K562 (cell line): ENCODE results near the gene ZNHIT1. TPM values are rescaled to one million over a fixed set of nuclear protein-coding genes. Genes with fewer than 3 reads are reported as not detected.

Experiments
- CEBPG ChIP-seq, 3 experiments: fragments of 200-800 bp in 1 of 3; sonication (Bioruptor generic) in 1 of 3; sonication (generic) in 1 of 3; formaldehyde crosslinking in 1 of 3; IDR thresholded peaks in 2 of 3; conservative IDR thresholded peaks in 1 of 3; 2 replicates each; pipeline versions ENCODE4 v1.6.1 to v1.8.0; 2016 to 2022; ENCODE audit warnings: missing compliant biosample characterization in 2 of 3, missing genetic modification characterization in 2 of 3, mild to moderate bottlenecking in 1 of 3, missing genetic modification reagents in 1 of 3
- DPF2 ChIP-seq: fragments of 450-650 bp; IDR thresholded peaks from 2 replicates; pipeline ENCODE4 v1.6.1; 2016
- FOXK1 ChIP-seq: sonication (generic); formaldehyde crosslinking; IDR thresholded peaks from 2 replicates; pipeline ENCODE4 v1.8.0; 2022; ENCODE audit warnings: missing genetic modification reagents, mild to moderate bottlenecking, borderline replicate concordance
- FOXM1 ChIP-seq, 2 experiments: fragments of 450-650 bp in 1 of 2; sonication (generic) in 1 of 2; formaldehyde crosslinking in 1 of 2; IDR thresholded peaks; 2 replicates each; pipeline versions ENCODE4 v1.6.1 to v1.9.0; 2017 to 2022; ENCODE audit warnings: low read depth in 2 of 2, mild to moderate bottlenecking in 2 of 2, missing genetic modification reagents in 1 of 2, moderate library complexity in 1 of 2
- JUND ChIP-seq, 2 experiments: IDR thresholded peaks; 2 replicates in 1 of 2; 3 replicates in 1 of 2; pipeline ENCODE4 v1.6.1; 2011; ENCODE audit warnings: borderline replicate concordance in 2 of 2, low read depth in 2 of 2, low read length in 2 of 2, improper control_type of control experiment in 1 of 2, missing biosample characterization in 1 of 2, missing genetic modification characterization in 1 of 2, missing genetic modification reagents in 1 of 2
- MEIS2 ChIP-seq: fragments of 450-650 bp; IDR thresholded peaks from 2 replicates; pipeline ENCODE4 v1.6.1; 2014; ENCODE audit warnings: mild to moderate bottlenecking; ENCODE audit not compliant: partially characterized antibody
- MYNN ChIP-seq, 2 experiments: sonication (generic); formaldehyde crosslinking in 1 of 2; IDR thresholded peaks; 2 replicates each; pipeline versions ENCODE4 v1.5.0 to v1.6.1; 2016 to 2020; ENCODE audit warnings: antibody characterized with exemption in 1 of 2, missing genetic modification reagents in 1 of 2
- NR2C2 ChIP-seq, 2 experiments: fragments of 200-800 bp in 1 of 2; sonication (Bioruptor generic) in 1 of 2; sonication (generic) in 1 of 2; formaldehyde crosslinking in 1 of 2; IDR thresholded peaks; 2 replicates each; pipeline versions ENCODE4 v1.6.1 to v1.8.0; 2016 to 2022; ENCODE audit warnings: mild to moderate bottlenecking in 1 of 2, missing compliant biosample characterization in 1 of 2, missing genetic modification characterization in 1 of 2, missing genetic modification reagents in 1 of 2
- RBM17 ChIP-seq: fragments of 200-400 bp; formaldehyde crosslinking; IDR thresholded peaks from 2 replicates; pipeline ENCODE4 v1.6.1; 2017; ENCODE audit warnings: low read depth, mild to moderate bottlenecking, low read length, borderline replicate concordance
- SRSF3 ChIP-seq: fragments of 200-400 bp; formaldehyde crosslinking; IDR thresholded peaks from 2 replicates; pipeline ENCODE4 v1.6.1; 2016; ENCODE audit warnings: mild to moderate bottlenecking, low read length, moderate library complexity; ENCODE audit not compliant: insufficient read depth
- TAF7 ChIP-seq: fragments of 450-650 bp; IDR thresholded peaks from 2 replicates; pipeline ENCODE4 v1.6.1; 2016; ENCODE audit warnings: missing genetic modification characterization, missing compliant biosample characterization
- TBP ChIP-seq: optimal IDR thresholded peaks from 2 replicates; pipeline ENCODE3; 2011; ENCODE audit warnings: low read depth, low read length, improper control_type of control experiment
- TFAM ChIP-seq: fragments of 250-450 bp; sonication (Bioruptor Pico); conservative IDR thresholded peaks from 2 replicates; pipeline ENCODE4 v1.5.0; 2021; ENCODE audit warnings: mild to moderate bottlenecking, moderate library complexity
- ZBTB8A ChIP-seq: fragments of 450-650 bp; IDR thresholded peaks from 2 replicates; pipeline ENCODE4 v1.6.1; 2018; ENCODE audit warnings: mild to moderate bottlenecking, moderate library complexity; ENCODE audit not compliant: partially characterized antibody
- ZNF347 ChIP-seq: fragments of 450-650 bp; formaldehyde crosslinking; IDR thresholded peaks from 2 replicates; pipeline ENCODE4 v1.4.0; 2020; ENCODE audit warnings: low read depth, mild to moderate bottlenecking, moderate library complexity
- ZSCAN29 ChIP-seq: fragments of 450-650 bp; IDR thresholded peaks from 2 replicates; pipeline ENCODE4 v1.6.1; 2017
- ZZZ3 ChIP-seq: fragments of 450-650 bp; IDR thresholded peaks from 2 replicates; pipeline ENCODE4 v1.6.1; 2016; ENCODE audit warnings: antibody characterized with exemption, mild to moderate bottlenecking, moderate library complexity
- polyA plus RNA-seq, 8 experiments: library from polyadenylated mRNA; depleted of rRNA in 4 of 8; stranded (reverse) in 5 of 8; unstranded in 3 of 8; fragments of >200 nt; fragmentation: Nextera tagmentation in 2 of 8; fragmentation: Illumina TruSeq in 1 of 8; extraction: Ambion mirVana in 2 of 8; extraction: Trizol in 1 of 8; gene quantifications; 2 replicates each; pipeline versions ENCODE4 v1.2.1 to v1.2.3, GENCODE V29; 2011 to 2014; ENCODE audit warnings: inconsistent platforms in 1 of 8, missing spikeins in 1 of 8
- total RNA-seq, 7 experiments: library from RNA; depleted of rRNA in 6 of 7; stranded (reverse); fragments of >200 nt in 6 of 7; fragmentation: Illumina TruSeq in 2 of 7; extraction: Trizol in 2 of 7; gene quantifications; 2 replicates each; pipeline versions ENCODE4 v1.2.1 to v1.2.3, GENCODE V29; 2011 to 2021; ENCODE audit warnings: low replicate concordance in 1 of 7
- TF ChIP-seq, protein P1 (sequence below): fragments of 250-450 bp; sonication (Bioruptor Pico); IDR thresholded peaks from 2 replicates; pipeline ENCODE4 v1.8.0; 2022; ENCODE audit warnings: inconsistent platforms
- TF ChIP-seq, protein P2 (sequence below): fragments of 450-650 bp; IDR thresholded peaks from 2 replicates; pipeline ENCODE4 v1.7.0; 2016; ENCODE audit warnings: borderline replicate concordance
- TF ChIP-seq, protein P3 (sequence below), 3 experiments: IDR thresholded peaks in 2 of 3; conservative IDR thresholded peaks in 1 of 3; 2 replicates each; pipeline ENCODE4 v1.5.1; 2011 to 2012; ENCODE audit warnings: low read length in 3 of 3, mild to moderate bottlenecking in 3 of 3, control low read depth in 2 of 3, improper control_type of control experiment in 1 of 3, inconsistent platforms in 1 of 3, low read depth in 1 of 3, mixed read lengths in 1 of 3, moderate library complexity in 1 of 3; ENCODE audit not compliant: insufficient read depth in 2 of 3

Gene ZNHIT1
- total and polyA plus RNA-seq, 9 of the 15 experiments (the other 6 are each of a cell fraction or from before 2014, with no cell fraction given): 6.4 to 162 (median 70.1) TPM

DNA sequence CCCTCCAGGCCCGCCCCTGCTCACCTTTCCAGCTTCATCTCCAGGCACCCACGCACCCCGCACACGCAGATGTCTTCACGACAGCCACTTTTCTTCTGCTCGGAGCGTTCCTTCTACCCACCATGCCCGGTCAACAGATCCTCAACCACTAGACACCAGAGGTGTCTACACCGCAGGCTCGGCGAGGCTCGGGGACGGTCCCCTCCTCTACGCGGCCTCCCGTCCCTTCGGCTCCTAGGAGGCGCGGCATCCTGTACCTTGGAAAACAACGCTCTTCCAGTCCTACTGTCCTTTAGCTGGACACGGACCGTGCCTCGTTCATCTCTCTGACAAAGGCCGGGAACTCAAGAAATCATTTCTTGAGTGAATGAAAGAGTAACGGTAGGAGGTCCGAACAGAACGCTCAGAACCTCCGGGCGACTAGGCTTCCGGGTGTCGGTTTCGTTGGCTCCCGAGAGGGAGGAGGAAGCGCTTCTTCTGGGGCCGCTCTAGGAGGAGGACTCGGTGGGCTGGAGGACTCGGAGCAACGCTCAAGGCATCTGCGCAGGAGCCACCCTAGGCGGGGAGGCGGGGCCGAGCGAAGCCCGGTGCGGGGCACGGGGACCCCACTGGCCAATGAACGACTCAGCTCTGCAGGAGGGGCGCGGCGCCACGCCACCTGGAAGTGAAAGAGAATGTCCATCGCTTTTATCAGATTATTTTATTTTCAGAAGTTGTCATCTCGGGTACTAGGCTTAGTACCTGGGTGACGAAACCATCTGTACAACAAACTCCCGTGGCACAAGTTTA, 34.1 kb downstream of the ZNHIT1 start (continued):
- TF ChIP-seq JUND (IDR thresholded peaks at IDR 0.05; ENCODE audit: borderline replicate concordance, low read depth, low read length): peak; percentile 43; the same call in 1 of the 2 replicates
- no peak; the same call in 2 of the 3 replicates for TF ChIP-seq JUND (tag; IDR thresholded peaks at IDR 0.05; ENCODE audit: borderline replicate concordance, low read depth, low read length)
- TF ChIP-seq NR2C2 (CRISPR knock-in tag; IDR thresholded peaks at IDR 0.05): 0 out of 2 replicates have a peak, but pooled peaks have one; percentile 37
- peak; percentile 95 for TF ChIP-seq NR2C2 (tag; IDR thresholded peaks at IDR 0.05)
- no peak for TF ChIP-seq RBM17
- TF ChIP-seq CEBPG (CRISPR knock-in tag; IDR thresholded peaks at IDR 0.05): no peak
- peak; percentile 83 to 85 for TF ChIP-seq CEBPG (tag; conservative IDR thresholded peaks at IDR 0.05 in 1 of 2, IDR thresholded peaks at IDR 0.05 in 1 of 2)
- TF ChIP-seq FOXK1 (CRISPR knock-in tag): no peak
- TF ChIP-seq MEIS2: peak; percentile 90
- no peak for TF ChIP-seq MYNN (IDR thresholded peaks at IDR 0.05)
- TF ChIP-seq MYNN (CRISPR knock-in tag; IDR thresholded peaks at IDR 0.05): no peak
- TF ChIP-seq, protein P1, sequence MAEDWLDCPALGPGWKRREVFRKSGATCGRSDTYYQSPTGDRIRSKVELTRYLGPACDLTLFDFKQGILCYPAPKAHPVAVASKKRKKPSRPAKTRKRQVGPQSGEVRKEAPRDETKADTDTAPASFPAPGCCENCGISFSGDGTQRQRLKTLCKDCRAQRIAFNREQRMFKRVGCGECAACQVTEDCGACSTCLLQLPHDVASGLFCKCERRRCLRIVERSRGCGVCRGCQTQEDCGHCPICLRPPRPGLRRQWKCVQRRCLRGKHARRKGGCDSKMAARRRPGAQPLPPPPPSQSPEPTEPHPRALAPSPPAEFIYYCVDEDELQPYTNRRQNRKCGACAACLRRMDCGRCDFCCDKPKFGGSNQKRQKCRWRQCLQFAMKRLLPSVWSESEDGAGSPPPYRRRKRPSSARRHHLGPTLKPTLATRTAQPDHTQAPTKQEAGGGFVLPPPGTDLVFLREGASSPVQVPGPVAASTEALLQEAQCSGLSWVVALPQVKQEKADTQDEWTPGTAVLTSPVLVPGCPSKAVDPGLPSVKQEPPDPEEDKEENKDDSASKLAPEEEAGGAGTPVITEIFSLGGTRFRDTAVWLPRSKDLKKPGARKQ (CRISPR knock-in tag): no peak
- TF ChIP-seq, protein P2, sequence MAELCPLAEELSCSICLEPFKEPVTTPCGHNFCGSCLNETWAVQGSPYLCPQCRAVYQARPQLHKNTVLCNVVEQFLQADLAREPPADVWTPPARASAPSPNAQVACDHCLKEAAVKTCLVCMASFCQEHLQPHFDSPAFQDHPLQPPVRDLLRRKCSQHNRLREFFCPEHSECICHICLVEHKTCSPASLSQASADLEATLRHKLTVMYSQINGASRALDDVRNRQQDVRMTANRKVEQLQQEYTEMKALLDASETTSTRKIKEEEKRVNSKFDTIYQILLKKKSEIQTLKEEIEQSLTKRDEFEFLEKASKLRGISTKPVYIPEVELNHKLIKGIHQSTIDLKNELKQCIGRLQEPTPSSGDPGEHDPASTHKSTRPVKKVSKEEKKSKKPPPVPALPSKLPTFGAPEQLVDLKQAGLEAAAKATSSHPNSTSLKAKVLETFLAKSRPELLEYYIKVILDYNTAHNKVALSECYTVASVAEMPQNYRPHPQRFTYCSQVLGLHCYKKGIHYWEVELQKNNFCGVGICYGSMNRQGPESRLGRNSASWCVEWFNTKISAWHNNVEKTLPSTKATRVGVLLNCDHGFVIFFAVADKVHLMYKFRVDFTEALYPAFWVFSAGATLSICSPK: no peak
- TF ChIP-seq DPF2: no peak
- TF ChIP-seq SRSF3: no peak
- peak; percentile 86 for TF ChIP-seq ZSCAN29
- TF ChIP-seq, protein P3, sequence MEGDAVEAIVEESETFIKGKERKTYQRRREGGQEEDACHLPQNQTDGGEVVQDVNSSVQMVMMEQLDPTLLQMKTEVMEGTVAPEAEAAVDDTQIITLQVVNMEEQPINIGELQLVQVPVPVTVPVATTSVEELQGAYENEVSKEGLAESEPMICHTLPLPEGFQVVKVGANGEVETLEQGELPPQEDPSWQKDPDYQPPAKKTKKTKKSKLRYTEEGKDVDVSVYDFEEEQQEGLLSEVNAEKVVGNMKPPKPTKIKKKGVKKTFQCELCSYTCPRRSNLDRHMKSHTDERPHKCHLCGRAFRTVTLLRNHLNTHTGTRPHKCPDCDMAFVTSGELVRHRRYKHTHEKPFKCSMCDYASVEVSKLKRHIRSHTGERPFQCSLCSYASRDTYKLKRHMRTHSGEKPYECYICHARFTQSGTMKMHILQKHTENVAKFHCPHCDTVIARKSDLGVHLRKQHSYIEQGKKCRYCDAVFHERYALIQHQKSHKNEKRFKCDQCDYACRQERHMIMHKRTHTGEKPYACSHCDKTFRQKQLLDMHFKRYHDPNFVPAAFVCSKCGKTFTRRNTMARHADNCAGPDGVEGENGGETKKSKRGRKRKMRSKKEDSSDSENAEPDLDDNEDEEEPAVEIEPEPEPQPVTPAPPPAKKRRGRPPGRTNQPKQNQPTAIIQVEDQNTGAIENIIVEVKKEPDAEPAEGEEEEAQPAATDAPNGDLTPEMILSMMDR (IDR thresholded peaks at IDR 0.05 in 2 of 3, conservative IDR thresholded peaks at IDR 0.05 in 1 of 3; ENCODE audit: insufficient read depth in 2 of 3, low read depth in 1 of 3, low read length in 3 of 3): peak in 1 of 3 experiments; percentile 2; a peak in 2 of 6 replicates
- TF ChIP-seq TAF7: peak; percentile 34; the same call in 1 of the 2 replicates
- no peak for TF ChIP-seq ZNF347
- TF ChIP-seq ZZZ3: 0 out of 2 replicates have a peak, but pooled peaks have one; percentile 35
- TF ChIP-seq TBP: peak; percentile 76
- no peak for TF ChIP-seq ZBTB8A
- TF ChIP-seq FOXM1 (IDR thresholded peaks at IDR 0.05; ENCODE audit: low read depth): no peak
- TF ChIP-seq FOXM1 (CRISPR knock-in tag; IDR thresholded peaks at IDR 0.05; ENCODE audit: low read depth): no peak
- no peak for TF ChIP-seq TFAM (CRISPR knock-in tag)
